Smooth muscle cell (in vitro differentiated cells): Measurements from ENCODE around the gene SPANXA2. TPM values are rescaled to one million over a fixed set of nuclear protein-coding genes. Genes with fewer than 3 reads are reported as not detected.
"Not testable (repeated sequence)": the region's sequence is repeated elsewhere in the genome, so short reads cannot be mapped to it uniquely, and the experiment has no call there.

Experiments
- DNase-seq: peaks from one replicate; lab custom pipeline; 2025; ENCODE audit not compliant: unreplicated experiment; lab: John Stamatoyannopoulos, UW
- H2AFZ ChIP-seq: fragments of 200-600 bp; sonication (generic); 2 replicates; pipeline ENCODE4 v1.6.0; 2016; ENCODE audit warnings: antibody characterized with exemption, low read depth, mild to moderate bottlenecking
- H3F3A ChIP-seq: fragments of 200-600 bp; sonication (generic); 2 replicates; pipeline ENCODE4 v1.6.0; 2017; ENCODE audit warnings: antibody characterized with exemption, low read depth
- H3K27ac ChIP-seq: fragments of 200-600 bp; sonication (generic); 2 replicates; pipeline ENCODE4 v1.5.1; 2016; ENCODE audit warnings: low read depth, mild to moderate bottlenecking
- H3K27me3 ChIP-seq: fragments of 200-600 bp; sonication (generic); 2 replicates; pipeline ENCODE4 v1.6.1; 2016; ENCODE audit warnings: low read depth, mild to moderate bottlenecking
- H3K36me3 ChIP-seq: fragments of 200-600 bp; sonication (generic); 2 replicates; pipeline ENCODE4 v1.5.1; 2016; ENCODE audit warnings: low read depth
- H3K4me1 ChIP-seq: fragments of 200-600 bp; sonication (generic); 2 replicates; pipeline ENCODE4 v1.5.1; 2016; ENCODE audit warnings: low read depth
- H3K4me2 ChIP-seq: fragments of 200-600 bp; sonication (generic); 2 replicates; pipeline ENCODE4 v1.6.0; 2016; ENCODE audit warnings: mild to moderate bottlenecking
- H3K4me3 ChIP-seq: fragments of 200-600 bp; sonication (generic); 2 replicates; pipeline ENCODE4 v1.5.1; 2016; ENCODE audit warnings: mild to moderate bottlenecking
- H3K79me2 ChIP-seq: fragments of 200-600 bp; sonication (generic); 2 replicates; pipeline ENCODE4 v1.6.0; 2016; ENCODE audit warnings: low read depth, mild to moderate bottlenecking
- H3K9ac ChIP-seq: fragments of 200-600 bp; sonication (generic); 2 replicates; pipeline ENCODE4 v1.6.0; 2016; ENCODE audit warnings: low read depth
- H3K9me3 ChIP-seq: fragments of 200-600 bp; sonication (generic); replicated peaks from 2 replicates; pipeline ENCODE4 v1.5.1; 2016; ENCODE audit warnings: low read depth
- H4K20me1 ChIP-seq: fragments of 200-600 bp; sonication (generic); 2 replicates; pipeline ENCODE4 v1.6.0; 2016; ENCODE audit warnings: low read depth
- WGBS: methylation state at CpG from one replicate; pipeline ENCODE4 v1.1.7; 2016; ENCODE audit warnings: low lambda C conversion rate; 5-methylcytosine and 5-hydroxymethylcytosine counted together
- polyA plus RNA-seq: library from polyadenylated mRNA; unstranded; fragments of >200 nt; fragmentation: Nextera tagmentation; extraction: Ambion mirVana; gene quantifications from 2 replicates; pipeline ENCODE4 v1.2.1, GENCODE V29; 2016
- total RNA-seq: library from RNA; depleted of rRNA; stranded (reverse); fragments of >200 nt; gene quantifications from 2 replicates; pipeline ENCODE4 v1.2.3, GENCODE V29; 2014
- TF ChIP-seq, protein P1 (sequence below): fragments of 200-600 bp; sonication (generic); IDR thresholded peaks from 2 replicates; pipeline ENCODE4 v1.5.1; 2017; ENCODE audit warnings: borderline replicate concordance, mild to moderate bottlenecking, antibody characterized with exemption; ENCODE audit not compliant: insufficient read depth, poor library complexity, severe bottlenecking

SPANXA2 gene
- total RNA-seq (not detected in 2 replicates), polyA plus RNA-seq (not detected in 2 replicates)

DNA sequence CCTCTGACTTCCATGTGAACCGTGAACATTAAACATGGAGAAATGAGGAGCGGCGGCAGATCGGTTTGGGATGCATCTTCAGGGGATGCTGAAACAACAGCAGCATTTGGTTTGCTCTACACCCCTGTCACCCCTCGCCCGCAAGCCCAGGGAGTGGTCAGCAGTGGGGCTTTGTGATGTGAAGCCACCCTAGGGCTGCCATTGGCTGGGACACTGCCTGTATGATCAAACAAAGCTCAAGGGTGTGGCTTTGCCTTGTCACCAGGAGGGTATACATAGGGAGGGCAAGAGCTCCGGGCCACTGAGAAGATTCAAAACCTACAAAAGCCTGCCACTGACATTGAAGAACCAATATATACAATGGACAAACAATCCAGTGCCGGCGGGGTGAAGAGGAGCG lies at the start of gene SPANXA2:
Gene SPANXA2, plus strand, starts transcription at position 301 of the 400 bp plus-strand sequence. Its CDS starts 60 bp downstream, at position 361.
- H4K20me1 ChIP-seq, H3F3A ChIP-seq, H3K36me3 ChIP-seq, H3K9ac ChIP-seq, H3K79me2 ChIP-seq, H3K9me3 ChIP-seq, H3K4me1 ChIP-seq, H3K4me3 ChIP-seq, H3K4me2 ChIP-seq, H3K27ac ChIP-seq, H2AFZ ChIP-seq, H3K27me3 ChIP-seq, DNase-seq: not testable (repeated sequence)
- no CpG with 5 or more reads among the region's 10 CpGs for WGBS

DNA sequence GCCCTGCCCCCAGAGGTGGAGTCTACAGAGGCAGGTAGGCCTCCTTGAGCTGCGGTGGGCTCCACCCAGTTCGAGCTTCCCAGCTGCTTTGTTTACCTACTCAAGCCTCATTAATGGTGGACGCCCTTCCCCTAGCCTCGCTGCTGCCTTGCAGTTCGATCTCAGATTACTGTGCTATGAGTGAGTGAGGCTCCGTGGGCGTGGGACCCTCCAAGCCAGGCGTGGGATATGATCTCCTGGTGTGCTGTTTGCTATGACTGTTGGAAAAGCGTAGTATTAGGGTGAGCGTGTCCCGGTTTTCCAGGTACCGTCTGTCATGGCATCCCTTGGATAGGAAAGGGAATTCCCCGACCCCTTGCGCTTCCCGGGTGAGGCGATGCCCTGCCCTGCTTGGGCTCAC lies 47.0 kb upstream of the SPANXA2 start:
- not testable (repeated sequence) for H3K4me1 ChIP-seq, H4K20me1 ChIP-seq, H3K4me2 ChIP-seq, H3K27ac ChIP-seq, H3K79me2 ChIP-seq, H2AFZ ChIP-seq, H3K9ac ChIP-seq, H3K9me3 ChIP-seq, H3K27me3 ChIP-seq, H3F3A ChIP-seq, H3K4me3 ChIP-seq, H3K36me3 ChIP-seq, DNase-seq
- WGBS: 93% methylated on average over 9 of the region's 16 CpGs

GRCh38 chrX:141584638-141585037 lies 4.9 kb upstream of the SPANXA2 start, which contains the start of gene SPANXA1:
SPANXA1 (minus strand) TSS chrX:141584738; CDS start chrX:141584678, 60 bp downstream.
- WGBS: no CpG with 5 or more reads among the region's 10 CpGs
- H3K4me3 ChIP-seq, DNase-seq: not testable (repeated sequence)

DNA sequence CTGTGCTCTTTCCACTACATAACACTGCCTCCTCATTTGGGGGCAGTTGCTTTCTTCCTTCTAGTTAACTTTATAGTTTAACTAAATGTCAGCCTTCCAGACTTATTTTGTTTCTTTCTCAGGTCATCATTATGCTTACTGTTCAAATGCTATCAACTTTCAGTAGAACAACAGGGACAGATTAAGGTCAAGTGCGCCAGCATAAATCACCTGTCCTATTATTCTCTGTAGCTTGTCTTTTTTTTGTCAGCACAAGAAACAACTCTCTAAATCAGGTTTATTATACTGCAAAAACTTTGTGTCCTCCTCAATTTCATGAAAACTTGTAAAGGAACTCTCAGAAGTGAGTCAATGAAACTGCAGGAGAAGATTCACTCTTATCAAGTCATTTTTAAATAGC lies 19.6 kb downstream of the SPANXA2 start:
- H3K4me3 ChIP-seq: no peak overlapping the region
- no peaks in the 10 kb centered on the region for H3K36me3 ChIP-seq
- H3K9me3 ChIP-seq: no peaks in the 10 kb centered on the region
- no peak overlapping the region for H2AFZ ChIP-seq
- H3F3A ChIP-seq: no peaks in the 10 kb centered on the region
- H3K4me2 ChIP-seq: no peak overlapping the region
- TF ChIP-seq, protein P1, sequence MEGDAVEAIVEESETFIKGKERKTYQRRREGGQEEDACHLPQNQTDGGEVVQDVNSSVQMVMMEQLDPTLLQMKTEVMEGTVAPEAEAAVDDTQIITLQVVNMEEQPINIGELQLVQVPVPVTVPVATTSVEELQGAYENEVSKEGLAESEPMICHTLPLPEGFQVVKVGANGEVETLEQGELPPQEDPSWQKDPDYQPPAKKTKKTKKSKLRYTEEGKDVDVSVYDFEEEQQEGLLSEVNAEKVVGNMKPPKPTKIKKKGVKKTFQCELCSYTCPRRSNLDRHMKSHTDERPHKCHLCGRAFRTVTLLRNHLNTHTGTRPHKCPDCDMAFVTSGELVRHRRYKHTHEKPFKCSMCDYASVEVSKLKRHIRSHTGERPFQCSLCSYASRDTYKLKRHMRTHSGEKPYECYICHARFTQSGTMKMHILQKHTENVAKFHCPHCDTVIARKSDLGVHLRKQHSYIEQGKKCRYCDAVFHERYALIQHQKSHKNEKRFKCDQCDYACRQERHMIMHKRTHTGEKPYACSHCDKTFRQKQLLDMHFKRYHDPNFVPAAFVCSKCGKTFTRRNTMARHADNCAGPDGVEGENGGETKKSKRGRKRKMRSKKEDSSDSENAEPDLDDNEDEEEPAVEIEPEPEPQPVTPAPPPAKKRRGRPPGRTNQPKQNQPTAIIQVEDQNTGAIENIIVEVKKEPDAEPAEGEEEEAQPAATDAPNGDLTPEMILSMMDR: no peak
- no peak for DNase-seq
- no peak overlapping the region for H3K27ac ChIP-seq
- H3K79me2 ChIP-seq: no peaks in the 10 kb centered on the region
- H3K9ac ChIP-seq: no peak overlapping the region
- H4K20me1 ChIP-seq: no peaks in the 10 kb centered on the region
- 81% methylated on average over 1 of the region's 1 CpG for WGBS
- H3K4me1 ChIP-seq: no peaks in the 10 kb centered on the region
- no peaks in the 10 kb centered on the region for H3K27me3 ChIP-seq

More at GRCh38 chrX:141584638-141585037, 4.9 kb upstream of the SPANXA2 start, which contains the start of gene SPANXA1:
- H3K27ac ChIP-seq, H3K79me2 ChIP-seq, H3K4me2 ChIP-seq, H3K36me3 ChIP-seq, H2AFZ ChIP-seq, H4K20me1 ChIP-seq, H3K4me1 ChIP-seq, H3K9me3 ChIP-seq, H3K27me3 ChIP-seq, H3F3A ChIP-seq, H3K9ac ChIP-seq: not testable (repeated sequence)

- H2AFZ ChIP-seq: no peak overlapping the region
- no peaks in the 10 kb centered on the region for H3K27me3 ChIP-seq
- TF ChIP-seq, protein P1: no peak
- no peak overlapping the region for H3K9ac ChIP-seq
- no peak for DNase-seq
- no peak overlapping the region for H3K4me2 ChIP-seq
- no peaks in the 10 kb centered on the region for H3K4me1 ChIP-seq
- H3K9me3 ChIP-seq: no peaks in the 10 kb centered on the region
- no peaks in the 10 kb centered on the region for H3F3A ChIP-seq
- H3K36me3 ChIP-seq: no peaks in the 10 kb centered on the region
- 61% methylated on average over 2 of the region's 2 CpGs for WGBS
- H4K20me1 ChIP-seq: no peaks in the 10 kb centered on the region
- H3K4me3 ChIP-seq: no peak overlapping the region
- H3K27ac ChIP-seq: no peak overlapping the region
- H3K79me2 ChIP-seq: no peaks in the 10 kb centered on the region
Measured at GRCh38 chrX:141619336-141619735, 29.8 kb downstream of the SPANXA2 start.
